GM18517 (cell line): ENCODE measurements around the gene COPS4.
"Not testable (repeated sequence)": the region's sequence is repeated elsewhere in the genome, so short reads cannot be mapped to it uniquely, and the experiment has no call there.

Source experiments
- ATAC-seq: cut with Tn5 transposase; IDR thresholded peaks from one replicate; pipeline ENCODE4 v1.9.1; 2021; ENCODE audit warnings: mild to moderate bottlenecking, moderate library complexity; ENCODE audit not compliant: unreplicated experiment

The COPS4 gene

DNA sequence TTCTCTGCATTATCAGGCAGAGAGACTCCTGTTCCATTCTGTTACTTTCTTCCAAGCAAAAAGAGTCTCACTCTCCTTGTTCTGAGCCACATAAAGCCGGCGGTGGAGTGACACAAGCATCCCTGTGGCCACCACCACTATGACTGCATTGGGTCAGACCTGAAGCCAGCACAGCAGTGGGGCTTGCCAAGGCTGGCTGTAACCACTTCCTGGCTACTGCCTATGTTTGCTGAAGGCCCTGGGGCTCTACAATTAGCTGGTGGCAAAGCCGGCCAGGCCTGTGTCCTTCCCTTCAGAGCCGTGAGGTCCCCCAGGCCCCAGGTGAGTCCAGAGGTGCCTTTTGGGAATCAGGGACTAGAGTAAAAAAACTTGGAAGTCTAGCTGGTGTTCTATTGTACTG lies 47.8 kb downstream of the COPS4 start:
- ATAC-seq = no peak

DNA sequence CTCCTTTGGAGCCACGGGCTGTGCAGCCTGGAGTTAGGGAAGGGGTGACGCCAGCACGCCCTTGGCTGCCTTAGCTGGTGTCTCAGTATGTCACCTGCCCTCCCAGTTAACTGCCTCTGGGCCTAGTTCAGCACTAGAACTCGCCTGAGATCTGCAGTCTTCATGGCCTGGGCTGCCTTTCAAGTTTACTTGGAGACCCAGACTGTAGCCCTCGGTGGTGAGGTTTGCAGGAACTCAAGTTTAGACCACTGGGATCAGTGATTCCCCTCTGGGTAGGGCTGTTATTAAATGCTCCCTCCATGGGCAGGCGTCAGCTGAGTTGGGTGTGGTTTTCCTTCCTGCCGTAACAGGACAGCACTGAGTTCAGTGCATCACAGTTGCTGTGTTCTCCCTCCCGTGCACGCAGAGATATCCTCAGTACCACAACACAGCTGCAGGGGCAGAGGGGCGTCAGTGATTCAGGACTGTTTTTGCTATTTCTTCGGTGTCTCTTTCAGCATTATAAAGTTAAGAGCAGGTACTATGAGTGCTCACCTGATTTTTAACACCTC lies 49.0 kb downstream of the COPS4 start:
- no peak for ATAC-seq

- ATAC-seq = not testable (repeated sequence)
Observed at GRCh38 chr4:83084956-83085355, 50.0 kb downstream of the COPS4 start.

DNA sequence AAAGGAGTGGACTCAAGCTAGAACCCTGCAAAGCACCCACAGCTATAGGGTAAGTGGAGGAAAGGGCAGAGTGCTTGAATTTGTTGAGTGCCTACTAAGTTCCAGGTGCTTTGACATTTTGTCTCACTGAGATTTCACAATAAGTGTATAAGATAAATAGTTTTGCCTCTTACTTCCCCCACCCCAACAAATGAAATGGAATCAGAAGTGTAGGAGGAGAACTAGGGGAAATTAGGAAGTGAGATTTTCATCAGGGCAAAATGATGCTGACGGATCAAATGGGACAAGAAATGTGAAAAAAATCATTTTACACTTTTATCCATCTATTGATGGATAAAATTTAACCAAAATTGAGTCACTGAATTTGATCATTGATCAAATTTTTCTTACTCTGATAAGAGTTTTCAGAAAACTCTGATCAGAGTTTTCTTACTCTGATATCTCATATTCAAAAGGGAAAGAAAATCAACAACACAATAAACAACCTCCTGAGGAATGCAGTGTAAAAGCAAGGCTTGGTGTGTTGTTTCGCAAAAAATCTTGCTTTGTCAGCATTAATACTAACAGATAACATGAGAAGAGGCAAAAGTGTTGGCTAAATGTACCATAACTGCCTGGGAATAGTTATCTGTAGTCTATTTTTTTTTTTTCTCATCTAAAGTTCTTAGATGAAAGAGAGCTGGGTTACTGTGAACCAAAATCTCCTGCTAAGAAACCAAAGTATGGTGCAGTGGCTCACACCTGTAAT lies 54.6 kb downstream of the COPS4 start:
- ATAC-seq = no peak

DNA sequence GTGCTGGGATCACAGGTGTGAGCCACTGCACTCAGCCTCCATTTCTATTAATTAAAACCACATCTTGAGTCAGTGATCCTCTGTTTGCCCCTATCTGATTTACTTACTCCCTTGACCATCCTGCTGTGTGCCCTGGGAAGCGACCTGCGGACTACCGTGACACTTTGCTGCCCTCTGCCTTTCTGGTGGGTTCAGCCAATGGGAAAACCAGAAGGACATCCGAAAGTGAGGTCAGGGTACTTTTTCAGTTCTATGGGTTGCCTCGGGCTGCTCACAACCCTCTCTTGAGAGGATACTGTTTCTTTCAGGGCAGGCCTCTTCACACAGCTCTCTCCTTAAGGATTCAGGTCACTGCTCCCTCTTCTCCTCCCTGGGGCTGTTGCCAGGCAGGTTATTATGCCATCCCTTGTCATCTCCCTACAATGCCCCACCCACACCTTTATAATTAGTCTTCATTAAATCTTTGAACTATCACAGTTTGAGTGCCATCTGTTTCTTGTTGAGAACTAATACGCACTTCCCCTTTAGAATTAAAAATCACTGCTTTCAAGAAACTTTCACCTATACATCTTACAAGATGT lies 58.2 kb downstream of the COPS4 start:
- no peak for ATAC-seq

DNA sequence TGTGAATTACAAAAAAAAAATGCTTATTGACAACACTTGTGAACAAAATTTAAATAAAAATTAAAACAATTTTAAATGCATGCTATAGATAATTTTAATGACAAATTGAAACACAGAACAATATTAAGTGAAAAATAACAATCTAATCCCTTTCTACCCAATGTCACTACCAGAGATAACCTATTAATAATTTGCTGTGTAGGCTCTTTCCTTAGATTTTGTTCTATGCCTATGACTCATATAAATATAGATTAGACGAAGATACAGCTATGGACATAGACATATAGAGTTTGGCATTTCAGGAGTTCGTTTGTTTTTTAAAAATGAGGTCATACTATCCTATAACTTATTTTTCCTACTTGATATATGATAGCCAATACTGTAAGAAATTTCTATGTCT lies 61.4 kb downstream of the COPS4 start:
- ATAC-seq = no peak

GRCh38 chr4:83104991-83105390 lies 70.0 kb downstream of the COPS4 start:
- ATAC-seq = no peak

DNA sequence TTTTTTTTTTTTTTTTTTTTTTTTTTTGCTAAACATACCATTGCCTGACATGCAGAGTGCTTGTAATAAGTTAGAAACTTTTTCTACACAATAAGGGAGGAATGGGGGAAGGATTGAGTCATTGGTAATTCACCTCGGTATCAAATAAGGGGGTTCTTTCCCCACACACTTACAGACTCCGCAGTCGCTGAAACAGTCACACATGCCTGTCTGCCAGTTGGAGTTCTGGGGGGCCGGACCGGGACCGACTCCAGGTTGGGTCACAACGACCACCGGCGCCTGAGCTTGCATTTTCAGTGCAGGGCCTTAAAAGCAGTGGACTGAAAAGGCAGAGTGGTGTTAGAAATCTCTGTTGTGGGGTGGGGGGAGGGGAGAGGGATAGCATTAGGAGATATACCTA lies 72.6 kb downstream of the COPS4 start:
- no peak for ATAC-seq

DNA sequence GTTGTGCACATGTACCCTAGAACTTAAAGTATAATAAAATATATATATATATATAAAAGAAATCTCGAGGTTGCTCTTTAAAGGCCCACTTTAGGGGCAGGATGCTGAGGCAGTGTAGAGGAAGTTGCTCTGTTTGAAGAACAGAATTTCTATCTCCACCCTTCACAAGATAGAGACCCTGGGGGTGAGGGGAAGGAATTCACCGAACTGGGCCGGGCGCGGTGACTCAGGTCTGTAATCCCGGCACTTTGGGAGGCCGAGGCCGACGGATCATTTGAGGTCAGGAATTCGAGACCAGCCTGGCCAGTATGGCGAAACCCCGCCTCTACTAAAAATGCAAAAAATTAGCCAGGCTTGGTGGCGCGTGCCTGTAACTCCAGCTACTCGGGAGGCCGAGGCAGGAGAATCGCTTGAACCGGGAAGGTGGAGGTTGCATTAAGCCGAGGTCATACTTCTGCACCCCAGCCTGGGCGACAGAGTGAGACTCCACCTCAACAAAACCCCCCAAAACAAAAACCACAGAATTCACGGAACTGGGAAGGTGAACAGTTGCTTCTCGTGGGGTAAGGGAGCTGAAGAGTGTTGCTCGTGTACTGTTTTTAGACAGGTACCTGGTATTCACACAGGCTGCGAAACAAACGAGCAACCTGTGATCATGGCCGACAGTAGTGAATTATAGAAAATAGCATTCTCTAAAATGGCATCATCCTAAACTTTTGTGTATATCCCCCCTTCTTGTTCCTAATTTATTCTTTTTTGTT lies 73.3 kb downstream of the COPS4 start:
- no peak for ATAC-seq

DNA sequence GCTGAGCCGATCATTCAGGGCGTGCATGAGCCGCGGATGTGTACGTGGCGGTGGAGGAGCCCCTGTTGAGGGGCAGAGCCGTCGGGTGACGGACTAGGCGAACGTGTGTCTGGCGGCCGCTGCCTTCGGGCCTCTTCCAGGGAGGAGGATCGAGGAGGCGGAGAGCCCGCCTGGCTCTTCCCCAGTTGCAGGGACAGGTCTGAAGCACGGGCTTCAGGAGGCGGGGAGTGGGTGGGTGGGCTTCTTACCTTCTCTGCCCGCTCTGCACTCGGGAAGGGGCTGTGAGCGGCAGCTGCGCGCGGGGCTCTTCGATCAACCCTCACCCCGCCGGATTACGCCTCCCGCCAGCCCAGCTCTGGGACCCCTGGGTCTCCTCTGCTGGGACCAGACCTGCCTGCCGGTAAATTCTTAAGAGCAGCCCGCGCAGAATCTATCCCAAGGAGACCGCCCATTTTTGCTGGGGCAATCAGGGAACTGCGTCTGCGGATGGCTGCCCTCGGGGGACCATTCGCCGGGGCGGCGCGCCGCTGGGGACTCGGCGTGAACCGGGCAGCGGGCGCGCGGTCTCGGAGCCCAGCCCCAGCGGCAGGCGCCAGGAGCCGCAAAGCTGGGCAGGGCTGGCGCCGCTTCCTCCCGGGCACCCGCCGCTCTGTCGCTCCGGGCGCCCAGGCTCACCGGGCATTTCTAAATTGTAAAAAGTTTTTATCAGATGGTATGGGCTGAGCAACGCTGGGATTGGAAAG lies 74.7 kb downstream of the COPS4 start:
- ATAC-seq = peak; percentile 8

- ATAC-seq = peak; percentile 75
Observed at GRCh38 chr4:83110223-83110945, 75.4 kb downstream of the COPS4 start.

GRCh38 chr4:83110970-83111750 lies 76.2 kb downstream of the COPS4 start:
- ATAC-seq = no peak

GRCh38 chr4:83111751-83112141 lies 76.8 kb downstream of the COPS4 start:
- ATAC-seq = not testable (repeated sequence)

- ATAC-seq = peak; percentile 43
Observed at GRCh38 chr4:83112231-83112630, 77.2 kb downstream of the COPS4 start.

DNA sequence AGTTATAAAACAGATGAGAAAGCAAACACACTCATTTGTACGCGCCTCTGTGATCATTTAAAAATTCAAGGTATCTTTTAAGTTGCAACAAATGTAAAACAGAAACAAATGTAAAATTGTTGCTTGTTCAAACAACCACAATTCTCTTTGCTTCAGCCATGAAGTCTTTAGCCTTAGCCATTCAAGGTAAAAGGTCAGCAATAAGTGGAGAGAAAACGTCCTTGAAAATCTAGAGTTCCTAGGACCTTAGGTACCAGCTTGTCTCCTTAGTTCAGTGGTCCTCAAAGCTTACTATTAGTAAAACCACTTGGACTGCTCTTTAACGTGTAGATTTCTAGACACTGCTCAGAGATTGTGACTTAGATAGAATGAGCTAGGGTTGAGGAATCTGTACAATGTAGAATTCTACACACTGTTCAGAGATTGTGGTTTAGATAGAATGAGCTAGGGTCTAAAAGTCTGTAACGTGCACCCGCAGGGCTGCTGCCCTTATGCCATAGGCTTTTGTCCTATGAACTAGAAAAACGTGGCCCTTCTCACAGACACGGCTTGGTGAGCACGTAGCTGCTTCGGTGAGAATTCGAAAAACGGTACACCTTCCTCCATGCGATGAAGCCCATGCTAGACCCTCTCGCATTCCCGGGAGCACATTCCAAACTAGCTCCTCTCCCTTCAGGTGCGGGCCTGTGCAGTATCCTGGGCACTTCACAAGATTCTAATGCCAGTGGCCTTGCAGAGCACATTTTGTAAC lies 77.9 kb downstream of the COPS4 start:
- ATAC-seq = no peak

DNA sequence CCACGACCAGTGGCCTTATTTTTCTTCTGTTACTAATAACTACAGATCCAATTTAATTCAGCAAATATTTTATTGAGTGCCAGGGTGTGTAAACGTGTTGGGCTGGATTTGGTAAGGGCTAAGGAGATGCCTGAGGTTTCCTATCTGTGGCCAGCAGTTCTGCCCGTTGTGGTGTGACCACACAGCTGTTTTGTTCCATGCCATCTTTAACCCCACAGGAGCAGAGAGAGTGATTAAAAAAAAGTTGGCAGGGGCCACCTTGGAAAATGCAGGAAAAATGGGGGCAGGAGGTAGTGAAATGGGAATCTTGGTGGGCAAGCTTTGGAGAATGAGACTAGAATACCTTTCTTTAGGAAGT lies 78.4 kb downstream of the COPS4 start:
- no peak for ATAC-seq

GRCh38 chr4:83114576-83114975 lies 79.6 kb downstream of the COPS4 start, which contains the start of gene PLAC8:
TSS of gene PLAC8 (minus strand) at chr4:83114729. CDS start at chr4:83107921, 6,808 bp downstream.
- peak; percentile 45 for ATAC-seq

GRCh38 chr4:83115000-83115399 lies 80.0 kb downstream of the COPS4 start:
- no peak for ATAC-seq
